ENCODE data around the gene CDH15. TPM values are rescaled to one million over a fixed set of nuclear protein-coding genes. Genes with fewer than 3 reads are reported as not detected.

The CDH15 gene
- total and polyA plus RNA-seq, 9 donors = 0.10 to 0.45 (median 0.30) TPM; not detected in 5

Other genes with a start within 250 kb of the CDH15 start
- gene CBFA2T3, start 194.5 kb upstream of the CDH15 start, total RNA-seq = 1 to 10 TPM in 3 of 7 donors, under 1 TPM in 3, not detected in 1; 0.53 to 2.8 (median 0.96) TPM
- gene CBFA2T3, start 194.5 kb upstream of the CDH15 start, polyA plus RNA-seq = 1 to 10 TPM; 1.2 to 1.9 TPM
- gene ACSF3, start 77.9 kb upstream of the CDH15 start, total RNA-seq = 10 to 100 TPM; 16.2 to 40.9 (median 28.8) TPM
- 10 to 100 TPM; 20.1 to 22.9 TPM for gene ACSF3, start 77.9 kb upstream of the CDH15 start, polyA plus RNA-seq
- 1 to 10 TPM in 5 of 7 donors, under 1 TPM in 1, not detected in 1; 0.94 to 7.8 (median 3.6) TPM for gene SLC22A31, start 28.8 kb downstream of the CDH15 start, total RNA-seq
- 1 to 10 TPM in 1 of 2 donors, not detected in 1; 2.0 TPM for gene SLC22A31, start 28.8 kb downstream of the CDH15 start, polyA plus RNA-seq
- 10 to 100 TPM in 3 of 7 donors, 1 to 10 TPM in 4; 7.8 to 71.9 (median 8.4) TPM for gene ZNF778, start 46.0 kb downstream of the CDH15 start, total RNA-seq
- 1 to 10 TPM; 1.8 to 5.0 TPM for gene ZNF778, start 46.0 kb downstream of the CDH15 start, polyA plus RNA-seq

All from ovary (tissue), 9 donors.